Stimulated activated CD4-positive, alpha-beta T cell treated with anti-CD3 and anti-CD28 coated beads, Interleukin-12 subunit alpha, Interleukin-12 subunit beta, amount 100 ng/mL, for 24 hours (primary cell): ENCODE measurements around the gene HSCB.
A peak's percentile ranks its signal among the peaks of the same experiment; 100 is the strongest.
"Not testable (repeated sequence)": the region's sequence is repeated elsewhere in the genome, so short reads cannot be mapped to it uniquely, and the experiment has no call there.

Experiments
- DNase-seq, 2 experiments: peaks; one replicate each; pipeline ENCODE4 v3.0.0-alpha.2; 2020; ENCODE audit warnings: low read depth in 2 of 2

The HSCB gene, protein sequence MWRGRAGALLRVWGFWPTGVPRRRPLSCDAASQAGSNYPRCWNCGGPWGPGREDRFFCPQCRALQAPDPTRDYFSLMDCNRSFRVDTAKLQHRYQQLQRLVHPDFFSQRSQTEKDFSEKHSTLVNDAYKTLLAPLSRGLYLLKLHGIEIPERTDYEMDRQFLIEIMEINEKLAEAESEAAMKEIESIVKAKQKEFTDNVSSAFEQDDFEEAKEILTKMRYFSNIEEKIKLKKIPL

DNA sequence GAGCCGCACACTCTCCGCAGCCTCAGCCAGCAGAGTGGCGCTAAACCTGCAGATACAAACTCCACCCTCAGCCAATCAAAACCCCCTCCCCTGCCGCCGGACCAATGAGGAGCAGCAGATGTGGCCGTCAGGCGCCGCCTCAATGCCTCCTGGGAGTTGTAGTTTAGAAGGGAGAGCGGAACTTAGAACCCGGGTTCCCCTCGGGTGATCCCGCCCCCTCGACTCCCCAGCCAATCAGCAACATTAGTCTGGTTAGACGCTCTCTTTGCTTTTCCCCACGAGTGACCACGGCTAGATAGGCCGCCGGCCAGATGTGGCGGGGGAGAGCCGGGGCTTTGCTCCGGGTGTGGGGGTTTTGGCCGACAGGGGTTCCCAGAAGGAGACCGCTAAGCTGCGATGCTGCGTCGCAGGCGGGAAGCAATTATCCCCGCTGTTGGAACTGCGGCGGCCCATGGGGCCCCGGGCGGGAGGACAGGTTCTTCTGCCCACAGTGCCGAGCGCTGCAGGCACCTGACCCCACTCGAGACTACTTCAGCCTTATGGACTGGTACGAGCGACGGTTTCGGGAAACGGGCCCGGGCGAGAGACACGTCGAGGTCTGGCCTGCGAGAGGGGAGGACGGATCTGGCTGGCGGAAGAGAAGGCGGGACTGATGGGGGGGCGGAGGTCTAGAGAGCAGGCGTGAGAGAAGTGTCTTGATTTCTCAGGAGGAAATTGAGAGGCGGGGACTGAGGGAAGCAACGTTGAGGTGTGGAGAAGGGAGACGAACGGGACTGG is at the start of gene HSCB, which contains the start of gene CHEK2:
TSS of gene HSCB (plus strand) at position 255 of the 777 bp plus-strand sequence. CDS start at position 312, 57 bp downstream.
TSS of gene CHEK2 (minus strand) at position 36 of the 777 bp plus-strand sequence. CDS start 7,099 bp downstream, outside the sequence.
- DNase-seq: peak; percentile 96 to 97

DNA sequence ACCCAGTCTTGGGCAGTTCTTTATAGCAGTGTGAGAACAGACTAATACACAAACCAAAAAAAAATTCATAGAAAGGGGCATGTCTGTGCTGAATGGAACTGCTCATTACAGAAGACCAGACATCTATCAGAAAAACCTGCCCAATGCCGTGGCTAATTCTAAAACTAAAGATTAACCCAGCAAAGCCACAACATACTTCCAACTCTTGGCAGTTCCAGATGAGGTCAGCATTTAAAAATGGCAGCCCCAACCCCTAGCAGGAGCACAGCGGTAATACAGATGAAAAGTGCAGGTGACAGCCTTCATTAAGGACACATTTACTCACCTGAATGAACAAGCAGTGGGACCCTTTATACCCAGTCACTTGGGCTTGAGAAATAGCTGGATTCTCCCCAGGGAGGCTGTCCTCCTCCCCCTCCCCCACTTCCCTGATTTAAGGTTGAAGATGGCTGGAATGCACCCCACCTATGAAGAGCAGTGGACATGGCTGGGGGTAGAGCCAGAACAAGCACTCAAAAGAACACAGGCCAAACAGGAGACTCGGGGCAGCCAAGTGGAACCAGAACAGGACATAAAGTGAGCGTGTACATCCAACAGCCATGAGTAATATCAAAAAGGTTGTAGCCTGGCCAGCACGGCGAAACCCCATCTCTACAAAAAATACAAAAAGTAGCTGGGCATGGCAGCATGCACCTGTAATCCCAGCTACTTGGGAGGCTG is 48.6 kb upstream of the HSCB start:
- DNase-seq: not testable (repeated sequence)

DNA sequence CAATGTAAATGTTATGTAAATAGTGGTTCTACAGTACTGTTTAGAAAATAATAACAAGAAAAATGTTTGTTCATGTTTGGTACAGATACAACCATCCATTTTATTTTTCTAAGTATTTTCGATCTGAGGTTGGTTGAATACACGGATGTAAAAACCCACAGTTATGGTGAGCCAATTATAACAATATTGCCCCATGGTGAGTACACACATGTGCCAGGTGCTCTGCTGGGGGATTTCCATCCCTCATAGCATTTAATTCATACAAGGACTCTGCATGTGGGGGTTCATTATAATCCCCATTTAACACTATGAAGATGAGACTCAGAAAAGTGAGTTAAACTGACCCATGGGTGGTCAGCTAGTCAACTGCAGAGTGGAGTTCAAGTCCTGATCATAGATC is 38.9 kb upstream of the HSCB start:
- no peak for DNase-seq

DNA sequence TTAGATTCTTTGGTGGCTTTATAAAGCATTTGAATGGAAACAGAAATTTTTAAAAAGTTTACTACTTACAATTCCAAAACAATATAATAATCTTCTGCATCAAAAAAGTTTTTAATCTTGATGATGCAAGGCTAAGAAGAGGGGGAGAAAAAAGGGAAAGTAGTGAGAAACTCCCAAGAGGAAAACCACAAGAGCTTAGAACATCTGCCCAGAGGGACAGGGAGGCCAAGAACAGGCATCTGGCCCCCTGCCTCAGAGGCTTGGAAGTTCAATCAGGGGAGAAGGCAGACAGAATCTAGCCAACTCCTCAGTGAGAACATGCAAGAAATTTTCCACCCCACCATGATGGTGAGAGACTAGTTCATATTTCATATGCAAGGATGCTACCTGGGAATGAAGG is 38.4 kb upstream of the HSCB start:
- DNase-seq: no peak

DNA sequence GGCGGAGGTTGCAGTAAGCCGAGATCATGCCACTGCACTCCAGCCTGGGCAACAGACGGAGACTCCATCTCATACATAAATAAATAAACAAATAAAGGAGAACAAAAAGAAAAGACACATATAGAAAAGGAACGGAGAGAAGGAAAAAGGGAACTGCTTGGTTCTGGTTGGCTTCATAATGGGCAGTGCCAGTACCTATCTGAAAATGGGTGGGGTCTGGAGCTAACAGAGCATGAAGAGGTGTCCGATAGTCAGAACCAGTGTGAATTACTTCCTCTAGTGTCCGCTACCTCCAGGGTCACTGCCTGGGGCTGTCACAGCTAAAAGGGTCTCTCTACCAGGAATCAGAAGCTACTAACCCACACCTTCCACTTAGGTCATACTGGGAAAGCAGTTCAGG is 35.0 kb upstream of the HSCB start:
- DNase-seq: no peak

DNA sequence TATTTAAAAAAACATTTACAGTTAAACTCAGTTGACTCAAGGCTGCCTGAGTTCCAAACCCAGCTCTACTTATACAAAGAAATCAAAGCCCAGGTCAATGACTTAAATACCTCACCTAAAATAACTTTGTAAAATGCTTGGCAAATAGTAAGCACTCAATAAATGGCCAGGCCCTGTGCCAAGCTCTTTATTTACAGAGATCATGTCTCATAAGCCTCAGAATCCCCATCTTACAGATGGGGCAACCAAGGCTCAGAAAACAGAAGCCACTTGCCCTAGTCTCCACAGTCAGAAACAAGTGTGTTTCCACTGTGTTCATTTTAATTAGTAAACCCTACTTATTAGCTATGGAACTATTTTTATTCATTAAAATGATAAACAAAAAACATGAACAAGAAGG is 31.7 kb upstream of the HSCB start:
- no peak for DNase-seq

DNA sequence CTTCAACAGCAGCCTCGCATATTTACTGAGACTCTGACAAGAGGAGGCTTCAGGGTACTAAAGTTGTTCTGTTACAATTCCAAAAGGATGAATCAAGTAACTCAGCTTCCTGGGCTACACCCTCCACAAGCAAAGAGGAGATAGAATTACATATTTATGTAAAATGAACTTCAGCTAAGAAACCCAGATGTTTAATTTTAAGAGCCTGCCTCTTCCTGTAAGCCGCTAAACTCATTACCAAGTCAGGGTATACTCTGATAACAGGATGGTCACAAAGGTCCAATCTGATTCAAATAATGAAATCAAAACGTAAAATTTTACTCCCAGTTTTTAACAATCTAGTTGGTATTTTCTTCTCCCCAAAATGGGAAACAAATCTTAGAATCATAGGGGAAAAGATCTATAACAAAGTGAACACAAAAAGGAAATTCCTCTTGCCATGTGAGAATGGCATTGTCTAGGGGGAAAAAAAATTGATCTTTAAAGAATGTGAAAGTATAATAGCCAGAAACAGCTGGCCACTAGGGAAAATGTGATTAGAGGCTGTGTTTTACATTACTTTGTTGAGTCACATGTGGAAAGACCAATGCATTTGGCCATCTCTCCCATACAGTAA is 31.2 kb upstream of the HSCB start:
- no peak for DNase-seq

DNA sequence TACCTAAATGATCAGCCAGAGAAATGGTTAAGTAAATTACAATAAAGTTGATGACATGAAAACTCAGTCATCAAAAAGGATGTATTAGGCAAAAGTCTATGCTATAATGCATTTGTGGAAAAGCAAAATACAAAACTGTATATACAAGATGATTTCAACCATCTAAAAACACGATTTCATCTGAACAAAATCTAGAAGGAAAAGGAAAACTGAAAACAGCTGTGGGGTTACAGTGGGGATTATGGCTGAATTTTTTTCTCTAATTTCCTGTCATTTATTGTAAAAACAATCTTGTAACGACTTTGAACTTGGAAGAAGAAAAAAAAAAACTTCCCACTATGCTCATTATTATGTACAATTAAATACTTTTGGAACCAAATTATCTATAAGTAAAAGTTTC is 30.5 kb upstream of the HSCB start:
- no peak for DNase-seq

DNA sequence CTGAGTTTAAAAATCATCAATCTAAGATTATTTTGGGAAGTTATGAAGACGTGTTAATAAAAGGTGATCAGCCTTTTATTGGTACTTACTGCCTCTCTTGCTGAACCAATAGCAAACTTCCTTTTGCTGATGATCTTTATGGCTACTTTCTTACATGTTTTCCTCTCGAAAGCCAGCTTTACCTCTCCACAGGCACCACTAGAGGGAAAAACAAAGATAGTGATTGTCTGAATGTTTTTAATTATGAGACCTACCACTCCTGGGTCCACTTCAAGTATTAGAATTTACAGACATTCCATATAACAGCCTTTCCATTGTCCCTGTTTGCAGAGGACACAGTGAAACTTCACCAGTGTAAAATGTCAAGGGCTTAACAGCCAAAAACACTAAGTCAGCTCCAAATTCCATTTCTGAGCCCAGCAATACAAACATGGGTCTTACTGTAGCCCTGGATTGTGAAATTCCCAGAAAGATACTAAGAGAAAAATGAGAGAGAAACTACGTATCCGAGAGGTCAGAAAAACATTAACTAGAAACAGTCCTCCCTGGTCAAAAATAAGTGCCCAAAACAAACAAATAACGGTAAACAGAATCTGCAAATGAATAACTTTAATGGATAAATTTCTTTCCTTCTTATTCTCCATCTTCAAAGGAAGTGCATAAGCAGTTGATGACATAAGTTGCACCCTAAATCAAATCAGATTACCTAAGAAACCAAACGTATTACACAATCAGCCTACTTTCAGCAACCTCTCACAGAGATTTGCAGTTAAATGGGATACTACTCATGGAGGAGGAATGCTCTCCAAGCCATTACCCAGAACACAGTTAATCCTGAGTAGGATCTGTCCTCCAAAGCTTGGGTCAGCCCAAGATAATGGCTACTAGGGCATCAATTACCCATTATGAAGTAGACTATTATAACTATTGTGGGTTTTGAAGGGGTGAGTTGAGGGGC is 29.7 kb upstream of the HSCB start:
- DNase-seq: no peak

DNA sequence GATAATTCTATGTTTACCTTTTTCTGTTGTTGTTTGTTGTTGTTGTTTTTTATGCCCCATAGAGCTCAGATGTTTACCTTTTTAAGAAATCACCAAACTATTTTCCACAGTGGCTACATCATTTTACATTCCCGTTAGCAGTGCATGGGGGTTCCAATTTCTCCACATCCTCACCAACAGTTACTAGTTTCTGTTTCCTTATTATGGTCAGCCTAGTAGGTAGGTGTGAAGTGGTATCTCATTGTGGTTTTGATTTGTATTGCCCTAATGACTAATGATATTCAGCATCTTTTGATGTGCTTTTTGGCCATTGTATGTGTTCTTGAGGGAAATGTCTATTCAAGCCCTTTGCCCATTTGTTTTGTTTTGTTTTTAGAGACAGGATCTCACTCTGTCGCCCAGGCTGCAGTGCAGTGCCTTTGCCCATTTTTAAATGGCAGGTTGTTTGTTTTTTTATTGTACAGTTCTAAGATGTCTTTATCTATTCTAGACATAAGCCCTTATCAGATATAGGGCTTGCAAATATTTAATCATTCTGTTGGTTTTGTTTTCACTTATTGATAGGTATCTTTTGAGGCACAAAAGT is 27.7 kb upstream of the HSCB start:
- no peak for DNase-seq

DNA sequence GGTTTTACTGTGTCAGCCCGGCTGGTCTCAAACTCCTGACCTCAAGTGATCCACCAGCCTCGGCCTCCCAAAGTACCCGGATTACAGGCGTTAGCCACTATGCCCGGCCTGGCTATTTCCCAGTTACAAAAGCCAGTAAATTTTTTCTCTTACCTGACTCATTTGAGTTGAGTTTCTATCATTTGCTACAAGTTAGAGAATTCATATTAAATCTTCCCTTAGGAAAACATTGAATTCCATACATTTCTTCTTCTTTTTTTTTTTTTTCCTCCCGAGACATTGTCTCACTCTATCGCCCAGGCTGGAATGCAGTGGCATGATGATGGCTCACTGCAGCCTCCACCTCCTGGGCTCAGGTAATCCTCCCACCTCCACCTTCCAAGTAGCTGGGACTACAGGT is 26.2 kb upstream of the HSCB start:
- DNase-seq: no peak

DNA sequence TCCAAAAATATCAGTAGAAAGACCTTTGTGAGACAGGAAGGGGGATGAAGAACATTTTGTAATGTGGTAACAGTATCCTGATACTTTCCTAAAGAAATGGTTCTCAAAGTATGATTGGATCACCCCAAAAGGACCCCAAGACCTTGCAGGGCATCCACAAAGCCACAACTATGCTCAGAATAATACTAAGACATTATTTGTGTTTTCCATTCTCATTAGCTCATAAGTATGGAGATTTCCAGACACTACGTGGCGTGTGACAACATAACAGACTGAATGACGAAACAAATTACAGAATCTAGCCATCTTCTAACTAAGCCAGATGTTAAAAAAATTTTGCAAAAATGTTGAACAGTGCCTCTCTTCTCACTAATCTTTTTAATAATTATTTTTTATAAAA is 25.2 kb upstream of the HSCB start:
- no peak for DNase-seq

DNA sequence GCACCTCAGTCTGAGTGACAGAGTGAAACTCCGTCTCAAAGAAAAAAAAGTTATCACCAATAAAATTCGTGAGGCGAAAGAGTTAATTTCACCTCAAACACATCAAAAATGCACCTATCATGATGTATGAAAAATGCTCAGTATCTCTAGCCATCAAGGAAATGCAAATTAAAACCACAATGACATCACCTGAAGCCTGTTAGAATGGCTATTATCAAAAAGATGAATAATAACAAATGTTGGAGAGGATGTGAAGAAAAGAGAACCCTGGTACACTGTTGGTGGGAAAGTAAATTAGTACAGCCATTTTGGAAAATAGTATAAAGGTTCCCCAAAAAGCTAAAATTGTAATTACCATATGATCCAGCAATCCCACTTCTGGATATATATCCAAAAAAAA is 23.8 kb upstream of the HSCB start:
- DNase-seq: no peak

DNA sequence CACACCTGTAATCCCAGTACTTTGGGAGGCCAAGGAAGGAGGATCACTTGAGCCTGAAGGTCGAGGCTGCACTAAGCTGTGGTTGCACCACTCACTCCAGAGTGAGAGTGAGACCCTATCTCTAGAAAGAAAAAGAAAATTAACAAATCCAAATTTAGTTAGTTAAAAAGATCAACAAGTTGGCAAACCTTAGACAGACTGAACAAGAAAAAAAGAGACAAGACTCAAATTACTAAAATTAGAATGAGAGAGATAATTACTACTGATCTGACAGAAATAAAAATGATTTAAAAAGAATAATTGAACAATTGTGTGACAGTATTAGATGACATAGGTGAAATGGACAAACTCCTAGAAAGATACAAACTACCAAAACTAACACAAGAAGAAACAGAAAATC is 13.8 kb upstream of the HSCB start:
- DNase-seq: no peak

DNA sequence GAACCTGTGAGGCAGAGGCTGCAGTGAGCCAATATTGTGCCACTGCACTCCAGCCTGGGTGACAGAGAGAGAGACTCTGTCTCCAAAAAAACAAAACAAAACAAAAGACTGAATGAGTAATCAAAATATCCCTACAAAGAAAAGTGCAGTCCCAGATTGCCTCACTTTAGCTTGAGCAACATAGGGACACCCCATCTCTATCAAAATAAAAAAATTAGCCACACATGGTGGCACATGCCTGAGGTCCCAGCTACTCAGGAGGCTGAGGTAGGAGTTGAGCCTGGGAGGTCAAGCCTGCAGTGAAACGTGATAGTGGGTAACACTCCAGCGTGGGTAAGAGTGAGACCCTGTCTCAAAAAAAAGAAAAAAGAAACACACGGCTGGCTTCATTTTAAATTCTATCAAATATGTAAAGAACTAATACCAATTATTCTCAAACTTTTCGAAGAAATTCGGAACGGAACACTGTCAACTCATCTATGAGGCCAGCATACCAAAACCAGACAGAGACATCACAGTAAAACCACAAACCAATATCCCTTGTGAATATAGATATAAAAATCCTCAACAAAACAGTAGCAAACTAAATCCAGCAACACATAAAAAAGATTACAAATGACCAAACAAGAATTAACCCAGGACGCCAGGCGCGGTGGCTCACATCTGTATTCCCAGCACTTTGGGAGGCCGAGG is 13.1 kb upstream of the HSCB start:
- no peak for DNase-seq

DNA sequence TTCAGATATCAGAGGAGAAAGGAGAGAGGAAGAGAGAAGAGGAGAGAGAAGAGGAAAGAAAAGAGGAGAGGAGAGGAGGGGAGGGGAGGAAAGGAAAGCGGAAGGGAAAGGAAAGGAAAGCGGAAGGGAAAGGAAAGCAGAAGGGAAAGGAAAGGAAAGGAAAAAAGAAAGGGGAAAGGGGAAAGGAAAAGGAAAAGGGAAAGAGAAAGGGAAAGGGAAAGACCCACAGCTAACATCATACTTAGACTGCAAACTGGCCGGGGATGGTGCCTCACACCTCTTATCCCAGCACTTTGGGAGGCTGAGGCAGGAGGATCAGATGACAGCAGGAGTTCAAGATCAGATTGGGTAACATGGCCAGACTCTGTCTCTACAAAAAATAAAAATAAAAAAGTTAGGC is 11.7 kb upstream of the HSCB start:
- DNase-seq: no peak

DNA sequence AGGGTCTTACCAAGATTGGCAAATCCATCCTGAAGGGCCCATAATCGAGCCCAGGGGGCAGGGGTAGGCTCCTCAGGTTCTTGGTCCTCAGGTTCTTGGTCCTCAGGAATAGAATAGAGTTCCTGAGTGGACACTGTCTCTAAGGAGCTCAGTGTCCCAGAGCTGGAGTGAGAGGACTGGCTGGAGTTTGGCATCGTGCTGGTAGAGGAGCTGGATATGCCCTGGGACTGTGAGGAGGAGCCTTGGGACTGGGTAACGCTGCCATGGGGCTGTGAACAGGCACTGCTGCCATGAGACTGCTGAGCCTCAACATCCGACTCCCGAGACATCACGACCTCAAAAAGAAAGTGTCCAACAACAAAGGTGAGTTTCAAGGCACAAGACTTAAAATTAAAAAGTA is 7.4 kb upstream of the HSCB start:
- no peak for DNase-seq

DNA sequence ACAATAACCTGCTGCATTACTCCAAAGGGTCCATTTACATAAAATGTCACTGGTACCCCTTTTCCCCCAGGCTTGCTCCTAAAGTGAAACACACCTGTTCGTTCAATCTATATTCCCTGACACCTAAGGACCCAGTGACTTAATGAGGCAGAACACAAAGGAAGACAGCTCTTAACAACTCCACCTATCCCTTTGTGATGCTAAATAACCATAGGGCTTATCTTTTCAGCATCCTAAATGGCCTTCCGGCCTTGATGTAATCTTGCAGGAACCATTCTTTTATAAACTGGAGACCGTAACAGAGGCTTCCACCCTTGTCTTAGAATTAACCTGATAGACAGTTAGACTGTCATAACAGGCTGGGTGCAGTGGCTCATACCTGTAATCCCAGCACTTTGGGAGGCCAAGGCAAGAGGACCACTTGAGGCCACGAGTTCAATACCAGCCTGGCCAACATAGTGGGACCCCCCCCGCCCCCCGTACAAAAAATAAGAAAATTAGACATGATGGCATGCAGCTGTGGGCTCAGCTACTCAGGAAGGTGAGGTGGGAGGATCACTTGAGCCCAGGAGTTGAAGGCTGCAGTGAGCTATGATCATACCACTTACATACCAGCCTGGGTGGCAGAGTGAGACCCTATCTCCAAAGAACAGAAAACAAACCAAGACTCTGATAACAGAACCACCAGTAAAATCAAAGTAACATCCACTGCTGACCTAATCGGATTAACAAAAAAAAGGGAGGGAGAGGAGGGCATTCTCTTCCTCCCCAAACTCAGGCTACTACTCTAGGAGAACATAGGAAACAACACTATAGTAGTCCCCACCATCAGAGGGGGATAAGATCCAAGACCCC is 5.3 kb upstream of the HSCB start:
- no peak for DNase-seq

DNA sequence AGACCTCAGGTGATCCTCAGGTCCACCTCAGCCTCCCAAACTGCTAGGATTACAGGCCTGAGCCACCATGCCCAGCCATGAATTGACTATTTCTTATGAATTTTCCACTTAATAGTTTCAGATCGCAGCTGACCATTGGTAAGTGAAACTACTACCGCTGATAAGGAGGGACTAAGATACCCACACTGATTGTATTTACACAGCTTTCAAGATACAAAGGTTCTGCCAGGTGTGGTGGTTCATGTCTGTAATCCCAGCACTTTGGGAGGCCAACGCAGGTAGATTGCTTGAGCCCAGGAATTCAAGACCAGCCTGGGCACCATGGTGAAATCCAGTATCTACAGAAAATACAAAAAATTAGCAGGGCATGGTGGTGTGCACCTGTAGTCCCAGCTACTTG is 4.1 kb upstream of the HSCB start:
- no peak for DNase-seq
